Activated CD8-positive, alpha-beta memory T cell treated with anti-CD3 and anti-CD28 coated beads for 36 hours (primary cell): ENCODE measurements around the gene TSPAN18. TPM values are rescaled to one million over a fixed set of nuclear protein-coding genes. Genes with fewer than 3 reads are reported as not detected.

Source experiments
- CTCF ChIA-PET: fragments of 350-600 bp; sonication (Branson Sonifier 250); formaldehyde crosslinking; loops from one replicate; lab custom pipeline; 2021; ENCODE audit warnings: antibody characterized with exemption; lab: Charles Lee
- POLR2A ChIA-PET: fragments of 350-600 bp; sonication (Branson Sonifier 250); formaldehyde crosslinking; loops from one replicate; lab custom pipeline; 2021; ENCODE audit warnings: antibody characterized with exemption; lab: Charles Lee
- total RNA-seq, 2 experiments: library from RNA; stranded (reverse); gene quantifications; one replicate each; pipeline ENCODE4 v1.2.3, GENCODE V29; 2021

The TSPAN18 gene
- total RNA-seq, 2 experiments from 2014 or later = 0.84 to 1.1 TPM

GRCh38 chr11:44926036-44926435 is 199.3 kb downstream of the TSPAN18 start:
- POLR2A ChIA-PET = no interaction called here
- CTCF ChIA-PET = interaction anchor here (1.0 to 24.4 kb wide), 7 partner anchors 11 to 249 kb away, joined by 3 to 585 read pairs (median 7); no protein-coding TSS in a partner anchor

DNA sequence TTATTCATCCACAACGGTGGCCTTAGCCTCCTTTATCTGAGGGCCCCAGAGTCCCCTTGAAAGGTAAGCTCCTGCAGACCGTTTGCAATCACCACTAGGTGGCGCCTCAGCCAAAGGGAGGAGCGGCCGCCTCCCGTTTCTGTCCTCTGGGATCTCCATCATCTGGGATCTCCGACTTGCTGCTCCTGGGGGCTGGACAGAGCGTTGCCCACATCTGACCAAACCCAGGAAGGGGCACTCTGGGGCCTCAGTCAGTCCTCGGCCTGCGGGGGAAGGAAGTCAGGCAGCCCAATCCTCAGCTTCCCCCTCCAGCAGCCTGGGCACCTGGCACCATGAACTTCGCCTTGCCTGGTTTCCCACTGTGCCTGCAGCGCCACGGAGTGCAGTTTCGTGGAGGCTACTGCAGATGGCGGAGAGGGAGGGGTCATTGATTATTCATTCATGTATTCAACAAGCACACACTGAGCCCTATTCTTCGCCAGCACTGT is 200.5 kb downstream of the TSPAN18 start:
- ChIA-PET CTCF (interaction anchor here (0.6 to 24.4 kb wide), 31 partner anchors 10 to 407 kb away, joined by 3 to 585 read pairs (median 3); partner anchors contain the start of genes SYT13 and TP53I11), POLR2A (interaction anchor here (0.7 kb wide), 1 partner anchor 183 kb away, joined by 7 read pairs; no protein-coding TSS in a partner anchor)

- ChIA-PET POLR2A (no interaction called here), CTCF (interaction anchor here (1.2 to 24.4 kb wide), 12 partner anchors 9 to 373 kb away, joined by 3 to 585 read pairs (median 6); partner anchors contain the start of gene TP53I11)
Measured at GRCh38 chr11:44928144-44928543, 201.4 kb downstream of the TSPAN18 start.

- CTCF ChIA-PET = interaction anchor here (0.6 to 24.4 kb wide), 7 partner anchors 8 to 408 kb away, joined by 3 to 585 read pairs (median 13); no protein-coding TSS in a partner anchor
- POLR2A ChIA-PET = no interaction called here
Measured at GRCh38 chr11:44928816-44929215, 202.1 kb downstream of the TSPAN18 start.

GRCh38 chr11:44930588-44931302 is 204.0 kb downstream of the TSPAN18 start:
- CTCF ChIA-PET = interaction anchor here (0.7 to 24.4 kb wide), 5 partner anchors 25 to 401 kb away, joined by 3 to 585 read pairs (median 4); no protein-coding TSS in a partner anchor

GRCh38 chr11:44931466-44931865 is 204.7 kb downstream of the TSPAN18 start:
- CTCF ChIA-PET = interaction anchor here (0.7 to 24.4 kb wide), 5 partner anchors 24 to 400 kb away, joined by 3 to 585 read pairs (median 4); no protein-coding TSS in a partner anchor
- POLR2A ChIA-PET = no interaction called here

More at GRCh38 chr11:44930588-44931302, 204.0 kb downstream of the TSPAN18 start:
- POLR2A ChIA-PET = no interaction called here

DNA sequence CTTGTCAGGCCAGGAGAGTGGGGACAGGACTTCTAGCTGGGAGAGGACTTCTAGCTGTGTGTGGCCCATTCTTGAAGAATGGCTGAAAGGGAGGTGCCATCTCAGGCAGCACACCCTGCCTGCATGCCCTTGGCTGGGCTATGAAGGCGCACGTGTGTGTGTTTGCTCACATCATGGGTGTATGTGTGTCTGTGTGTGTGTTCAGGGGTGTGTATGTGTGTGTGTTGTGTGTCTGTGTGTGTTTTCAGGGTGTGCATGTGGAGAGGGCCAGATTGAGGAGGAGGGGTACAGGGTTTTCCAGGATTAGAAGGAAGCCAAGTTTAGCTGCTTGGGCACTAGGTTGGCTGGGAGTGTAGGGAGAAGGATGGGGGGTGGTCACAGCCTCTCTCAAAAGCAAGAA is 207.3 kb downstream of the TSPAN18 start:
- ChIA-PET POLR2A (no interaction called here), CTCF (interaction anchor here (1.2 to 24.4 kb wide), 2 partner anchors 13 to 170 kb away, joined by 4 to 585 read pairs; no protein-coding TSS in a partner anchor)

DNA sequence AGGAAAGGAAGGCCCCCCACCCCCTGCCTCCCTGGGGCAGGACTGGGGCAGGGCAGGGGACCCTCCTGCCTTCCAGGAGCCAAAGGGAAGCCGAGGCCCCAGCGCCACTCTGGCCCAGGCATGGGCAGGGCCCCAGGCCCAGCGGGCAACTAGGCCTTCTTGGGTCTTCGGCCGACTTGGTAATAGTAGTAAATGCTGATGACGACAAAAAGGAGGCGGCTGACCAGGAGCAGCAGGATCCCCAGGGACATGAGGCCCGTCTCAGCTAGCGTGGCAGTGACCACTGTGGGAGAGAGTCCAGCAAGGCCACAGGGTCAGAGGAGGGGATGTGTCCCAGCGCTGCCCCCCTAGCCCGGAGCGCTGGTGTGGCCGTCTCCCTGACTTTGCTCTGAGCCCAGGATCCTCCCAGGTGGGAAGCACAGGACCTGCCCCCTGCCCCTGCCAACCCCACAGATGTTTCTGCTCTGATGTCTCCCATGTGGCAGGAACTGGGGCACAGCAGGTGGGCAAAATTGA is 208.0 kb downstream of the TSPAN18 start:
- POLR2A ChIA-PET = no interaction called here
- CTCF ChIA-PET = interaction anchor here (4.2 to 24.4 kb wide), 2 partner anchors 7 to 169 kb away, joined by 36 to 585 read pairs; no protein-coding TSS in a partner anchor

DNA sequence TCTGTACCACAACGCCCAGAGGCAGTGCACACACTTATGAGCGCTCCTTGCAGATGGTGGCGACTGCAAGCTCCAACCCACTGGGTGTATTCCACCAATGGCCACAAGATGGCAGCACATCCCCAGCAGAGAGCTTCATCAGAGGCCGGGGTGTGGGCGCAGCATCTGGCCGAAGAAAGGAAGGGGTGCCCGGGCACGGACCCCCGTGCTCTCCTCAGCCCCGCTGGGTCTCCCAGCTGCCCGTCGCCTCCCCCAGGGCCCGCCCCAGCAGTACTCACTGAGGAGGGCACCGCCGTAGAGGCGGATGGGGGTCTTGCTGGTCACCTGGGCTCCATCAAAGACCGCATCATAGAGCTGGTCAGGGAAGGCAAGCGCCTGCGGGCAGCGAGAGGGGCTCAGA is 209.8 kb downstream of the TSPAN18 start:
- ChIA-PET POLR2A (interaction anchor here (1.4 kb wide), 1 partner anchor 166 kb away, joined by 6 read pairs; no protein-coding TSS in a partner anchor), CTCF (interaction anchor here (0.6 to 24.4 kb wide), 32 partner anchors 9 to 396 kb away, joined by 3 to 585 read pairs (median 4); partner anchors contain the start of gene TP53I11)

DNA sequence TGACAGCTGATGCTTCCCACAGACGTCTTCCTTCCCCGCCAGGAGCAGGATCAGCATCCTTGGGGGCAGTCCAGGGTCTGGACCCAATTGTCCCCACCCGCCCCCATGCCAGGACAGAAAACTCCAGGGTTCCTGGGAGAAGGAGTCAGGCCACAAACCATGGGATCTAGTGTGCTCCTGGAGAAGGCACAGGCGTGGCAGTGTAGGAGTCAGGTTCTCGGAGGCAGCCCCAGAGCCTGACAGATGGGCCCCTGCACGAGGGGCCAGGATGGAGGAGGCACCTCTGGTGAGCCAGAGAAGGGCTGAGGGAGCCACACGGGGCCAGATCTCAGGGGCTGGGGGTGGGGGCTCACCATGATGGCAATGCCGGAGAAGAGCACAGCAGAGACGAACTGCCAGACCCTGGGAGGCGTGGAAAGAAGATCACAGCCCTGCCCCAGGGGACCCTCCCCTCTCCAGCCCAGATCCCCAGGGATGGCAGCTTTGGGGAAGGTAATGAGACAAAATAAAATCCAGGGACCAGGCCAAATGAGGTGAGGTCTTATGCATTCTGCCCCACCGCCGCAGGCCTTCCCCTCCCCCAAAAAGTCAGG is 210.3 kb downstream of the TSPAN18 start:
- ChIA-PET POLR2A (interaction anchor here (1.4 kb wide), 1 partner anchor 166 kb away, joined by 6 read pairs; no protein-coding TSS in a partner anchor), CTCF (interaction anchor here (0.8 to 24.4 kb wide), 21 partner anchors 10 to 396 kb away, joined by 3 to 585 read pairs (median 4); partner anchors contain the start of gene TP53I11)

DNA sequence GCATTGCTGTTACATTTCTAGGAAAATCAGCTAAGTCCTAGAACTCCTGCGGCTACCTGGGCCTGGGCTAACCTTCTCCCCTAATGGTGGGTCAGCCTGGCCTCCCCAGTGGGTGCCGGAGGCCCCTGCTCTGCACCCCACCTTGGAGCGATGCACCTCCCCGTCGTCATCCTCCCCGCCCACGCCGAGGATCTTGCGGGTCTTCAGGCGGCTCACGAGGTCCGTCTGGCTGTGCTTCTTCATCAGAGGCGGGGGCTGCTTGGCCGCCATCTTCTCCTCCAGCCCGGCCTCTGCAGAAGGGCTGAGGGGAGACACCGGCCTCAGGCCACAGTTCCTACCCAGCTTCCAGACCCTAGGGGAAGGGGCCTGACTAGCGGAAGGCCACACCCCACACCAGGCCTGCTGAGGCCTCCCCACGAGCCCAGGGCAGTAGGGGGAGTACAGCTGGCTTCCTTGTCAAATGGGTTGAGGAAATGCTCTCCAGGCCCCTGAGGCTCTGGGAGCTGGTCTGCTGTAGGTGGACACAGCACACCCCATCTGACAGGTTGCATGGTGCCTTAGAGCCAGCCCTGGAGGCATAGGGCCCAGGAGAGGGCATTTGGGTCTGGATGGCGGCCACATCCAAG is 211.4 kb downstream of the TSPAN18 start:
- POLR2A ChIA-PET = no interaction called here
- CTCF ChIA-PET = interaction anchor here (1.0 to 24.4 kb wide), 6 partner anchors 8 to 166 kb away, joined by 3 to 585 read pairs (median 25); no protein-coding TSS in a partner anchor

DNA sequence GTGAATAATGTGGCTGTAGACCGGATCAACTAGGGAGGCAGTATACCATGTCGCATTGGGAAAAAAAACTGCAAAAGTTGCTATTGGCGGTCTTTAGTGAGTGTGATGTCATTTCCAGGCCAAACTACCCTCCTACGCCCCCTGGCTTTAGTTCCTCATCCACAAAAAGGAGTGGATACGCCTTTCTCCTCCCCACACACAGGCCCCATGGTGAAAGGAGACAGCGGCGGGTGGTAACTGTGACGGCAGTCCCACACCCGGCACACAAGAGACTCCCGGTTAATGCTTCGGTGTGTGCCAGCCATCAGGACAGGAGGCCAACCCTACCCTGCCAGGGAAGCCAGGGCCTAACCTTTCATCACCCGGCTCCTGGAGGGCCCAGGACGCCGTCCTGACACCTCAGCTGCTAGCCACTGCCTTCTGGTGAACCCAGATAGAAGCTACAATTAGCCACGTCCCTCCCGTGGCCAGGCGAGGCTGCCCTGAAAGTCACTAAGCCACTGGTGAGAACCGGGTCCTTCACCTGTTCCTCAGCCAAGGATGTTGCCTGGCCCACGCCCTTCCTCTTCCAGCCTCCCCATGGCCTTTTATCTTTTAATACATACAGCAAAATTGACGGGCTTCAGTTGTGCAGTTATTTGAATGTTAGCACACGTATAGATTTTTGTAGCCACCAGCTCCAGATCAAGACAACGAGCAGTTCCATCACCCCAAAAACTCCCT is 213.1 kb downstream of the TSPAN18 start:
- ChIA-PET CTCF (interaction anchor here (1.8 to 24.4 kb wide), 2 partner anchors 12 to 164 kb away, joined by 16 to 585 read pairs; no protein-coding TSS in a partner anchor), POLR2A (no interaction called here)

DNA sequence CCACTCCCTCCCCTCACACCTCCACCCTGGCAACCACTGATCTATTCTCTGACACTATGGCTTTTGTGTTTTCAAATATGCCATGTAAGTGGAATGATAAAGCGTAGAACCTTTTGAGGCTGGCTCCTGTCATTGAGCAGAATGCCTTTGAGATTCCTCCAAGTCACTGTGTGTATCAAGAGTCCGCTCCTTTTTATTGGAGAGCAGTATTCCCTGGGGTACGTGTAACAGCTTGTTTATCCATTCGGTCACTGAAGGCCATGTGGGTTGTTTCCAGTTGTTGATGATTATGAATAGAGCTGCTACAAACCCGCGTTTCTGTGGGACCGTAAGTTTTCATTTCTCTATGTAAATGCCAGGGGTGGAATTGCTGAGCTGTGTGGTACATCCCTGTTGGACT is 213.6 kb downstream of the TSPAN18 start:
- POLR2A ChIA-PET = no interaction called here

DNA sequence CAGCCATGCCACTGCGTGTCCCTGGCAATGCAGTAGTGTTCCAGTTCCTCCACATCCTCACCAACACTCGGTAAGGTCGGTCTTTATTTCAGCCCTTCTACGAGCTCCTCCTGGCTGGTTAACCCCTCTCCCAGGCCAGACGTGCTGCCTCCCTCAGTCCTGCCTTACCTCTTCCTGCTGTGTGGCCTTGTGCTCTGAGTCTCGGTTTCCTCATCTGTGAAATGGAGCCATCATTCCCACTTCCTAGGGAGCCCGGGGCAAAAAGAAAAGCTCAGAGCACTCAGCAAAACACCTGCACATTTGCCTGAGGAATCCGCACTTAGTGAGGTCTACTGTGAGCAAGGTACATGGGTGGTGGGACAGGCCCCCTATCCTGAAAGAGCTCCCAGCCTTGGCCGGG is 214.1 kb downstream of the TSPAN18 start:
- ChIA-PET POLR2A (no interaction called here), CTCF (interaction anchor here (0.6 to 24.4 kb wide), 3 partner anchors 13 to 843 kb away, joined by 3 to 585 read pairs (median 16); no protein-coding TSS in a partner anchor)

More for the DNA sequence above, 213.6 kb downstream of the TSPAN18 start:
- CTCF ChIA-PET = interaction anchor here (1.8 to 24.4 kb wide), 2 partner anchors 12 to 164 kb away, joined by 16 to 585 read pairs; no protein-coding TSS in a partner anchor

GRCh38 chr11:44941259-44942021 is 214.7 kb downstream of the TSPAN18 start:
- POLR2A ChIA-PET = interaction anchor here (0.5 kb wide), 1 partner anchor 139 kb away, joined by 5 read pairs; no protein-coding TSS in a partner anchor

More at GRCh38 chr11:44941259-44942021, 214.7 kb downstream of the TSPAN18 start:
- CTCF ChIA-PET = interaction anchor here (0.6 to 24.4 kb wide), 3 partner anchors 13 to 842 kb away, joined by 3 to 585 read pairs (median 16); no protein-coding TSS in a partner anchor
